IMR-90 (cell line): ENCODE measurements around the gene ERC2. TPM values are rescaled to one million over a fixed set of nuclear protein-coding genes. Genes with fewer than 3 reads are reported as not detected.

ENCODE experiments used
- ATAC-seq: fragments of 200-7000 bp; cut with Tn5 transposase; 2 replicates; pipeline ENCODE4 v1.9.1; 2020; ENCODE audit warnings: low read depth, mild to moderate bottlenecking, moderate library complexity
- BruUV-seq: library from RNA; stranded (reverse); fragments of 400-500 nt; replicated peaks from 2 replicates; lab custom pipeline; 2021; lab: Mats Ljungman, UMichigan
- CTCF ChIA-PET: fragments of 300-600 bp; formaldehyde crosslinking; extraction: SDS; loops from one replicate; lab custom pipeline; 2021; ENCODE audit warnings: antibody characterized with exemption; lab: Yijun Ruan, JAX
- POLR2A ChIA-PET: fragments of 300-600 bp; sonication (Branson Sonifier 250); formaldehyde crosslinking; loops from one replicate; lab custom pipeline; 2022; ENCODE audit warnings: antibody characterized with exemption; ENCODE audit not compliant: unreplicated experiment; lab: Charles Lee
- DNase-seq: peaks from one replicate; pipeline ENCODE4 v3.0.0; 2013
- H2AFZ ChIP-seq: replicated peaks from 2 replicates; pipeline ENCODE3; 2013; ENCODE audit warnings: low read length, mild to moderate bottlenecking; ENCODE audit not compliant: poor library complexity
- H2AK5ac ChIP-seq: 2 replicates; pipeline ENCODE4 v1.6.1; 2013; ENCODE audit warnings: low read depth, low read length, inconsistent platforms
- H2AK9ac ChIP-seq: replicated peaks from 2 replicates; pipeline ENCODE3; 2013; ENCODE audit warnings: mild to moderate bottlenecking, low read depth, low read length, moderate library complexity; ENCODE audit not compliant: poor library complexity
- H2BK120ac ChIP-seq: 2 replicates; pipeline ENCODE4 v1.6.1; 2013; ENCODE audit warnings: low read depth, low read length, inconsistent platforms
- H2BK15ac ChIP-seq: 3 replicates; pipeline ENCODE4 v1.6.1; 2013; ENCODE audit warnings: low read depth, low read length, inconsistent platforms
- H2BK20ac ChIP-seq: 2 replicates; pipeline ENCODE4 v1.6.1; 2013; ENCODE audit warnings: low read depth, mild to moderate bottlenecking, inconsistent platforms, low read length, moderate library complexity
- H2BK5ac ChIP-seq: 2 replicates; pipeline ENCODE4 v1.6.1; 2013; ENCODE audit warnings: mild to moderate bottlenecking, low read depth, low read length, inconsistent platforms; ENCODE audit not compliant: poor library complexity, severe bottlenecking
- H3K14ac ChIP-seq: replicated peaks from 2 replicates; pipeline ENCODE4 v1.6.1; 2013; ENCODE audit warnings: low read depth, low read length, inconsistent platforms
- H3K18ac ChIP-seq: 2 replicates; pipeline ENCODE4 v1.6.1; 2013; ENCODE audit warnings: low read depth, low read length, control low read depth
- H3K23ac ChIP-seq: 2 replicates; pipeline ENCODE4 v1.6.1; 2013; ENCODE audit warnings: low read depth, low read length, inconsistent platforms
- H3K27ac ChIP-seq: 2 replicates; pipeline ENCODE4 v1.5.1; 2013; ENCODE audit warnings: mild to moderate bottlenecking, control low read depth, low read length; ENCODE audit not compliant: insufficient read depth
- H3K27me3 ChIP-seq: 2 replicates; pipeline ENCODE4 v1.6.1; 2013; ENCODE audit warnings: low read length; ENCODE audit not compliant: control insufficient read depth, insufficient read depth
- H3K36me3 ChIP-seq: 2 replicates; pipeline ENCODE4 v1.6.1; 2013; ENCODE audit warnings: low read length, mixed read lengths; ENCODE audit not compliant: control insufficient read depth, insufficient read depth
- H3K4ac ChIP-seq: 2 replicates; pipeline ENCODE4 v1.6.1; 2013; ENCODE audit warnings: low read depth, low read length, inconsistent platforms
- H3K4me1 ChIP-seq: 2 replicates; pipeline ENCODE4 v1.6.1; 2013; ENCODE audit warnings: low read length, mixed read lengths; ENCODE audit not compliant: control insufficient read depth, insufficient read depth
- H3K4me2 ChIP-seq: 2 replicates; pipeline ENCODE4 v1.6.1; 2013; ENCODE audit warnings: low read depth, mild to moderate bottlenecking, control low read depth, low read length, moderate library complexity
- H3K4me3 ChIP-seq: 2 replicates; pipeline ENCODE4 v1.5.1; 2013; ENCODE audit warnings: low read depth, mild to moderate bottlenecking, control low read depth, low read length, moderate library complexity; ENCODE audit not compliant: insufficient read depth
- H3K56ac ChIP-seq: 2 replicates; pipeline ENCODE4 v1.6.1; 2013; ENCODE audit warnings: low read length, inconsistent platforms; ENCODE audit not compliant: insufficient read depth; ENCODE audit errors: extremely low read depth
- H3K79me1 ChIP-seq, 2 experiments: 2 replicates each; pipeline ENCODE4 v1.6.1; 2013; ENCODE audit warnings: low read length in 2 of 2, inconsistent platforms in 1 of 2, low read depth in 1 of 2
- H3K9ac ChIP-seq: 2 replicates; pipeline ENCODE4 v1.6.1; 2013; ENCODE audit warnings: low read depth, low read length, control low read depth
- H3K9me1 ChIP-seq: 2 replicates; pipeline ENCODE4 v1.6.1; 2013; ENCODE audit warnings: low read length, inconsistent platforms; ENCODE audit not compliant: insufficient read depth
- H3K9me3 ChIP-seq: 2 replicates; pipeline ENCODE4 v1.6.1; 2013; ENCODE audit warnings: low read length; ENCODE audit not compliant: control insufficient read depth, insufficient read depth
- H4K20me1 ChIP-seq: 2 replicates; pipeline ENCODE4 v1.6.1; 2013; ENCODE audit warnings: low read length, inconsistent platforms; ENCODE audit not compliant: insufficient read depth
- H4K5ac ChIP-seq: 2 replicates; pipeline ENCODE4 v1.6.1; 2013; ENCODE audit warnings: mild to moderate bottlenecking, low read depth, low read length, control low read depth
- H4K8ac ChIP-seq, 2 experiments: 2 replicates each; pipeline ENCODE4 v1.6.1; 2013; ENCODE audit warnings: low read depth in 2 of 2, low read length in 2 of 2, control low read depth in 1 of 2, inconsistent platforms in 1 of 2
- H4K91ac ChIP-seq: 2 replicates; pipeline ENCODE4 v1.6.1; 2013; ENCODE audit warnings: low read depth, low read length, inconsistent platforms; ENCODE audit not compliant: insufficient read depth
- CHD1 ChIP-seq: IDR thresholded peaks from 2 replicates; pipeline ENCODE4 v1.6.1; 2012; ENCODE audit warnings: low read depth, low read length, improper control_type of control experiment
- FOS ChIP-seq: fragments of 150-350 bp; IDR thresholded peaks from 2 replicates; pipeline ENCODE4 v1.6.1; 2016; ENCODE audit warnings: low read depth, low read length
- MAZ ChIP-seq: IDR thresholded peaks from 2 replicates; pipeline ENCODE4 v1.6.1; 2012; ENCODE audit warnings: low read depth, mild to moderate bottlenecking, low read length, improper control_type of control experiment, moderate library complexity, borderline replicate concordance
- POLR2A ChIP-seq: IDR thresholded peaks from 2 replicates; pipeline ENCODE4 v1.6.1; 2012; ENCODE audit warnings: mild to moderate bottlenecking, low read depth, low read length
- WGBS, 2 experiments: methylation state at CpG; one replicate each; pipeline versions ENCODE4 v1.1.5 to v1.1.7; 2013; ENCODE audit warnings: missing lambda C conversion rate in 2 of 2; ENCODE audit not compliant: insufficient read length in 1 of 2; ENCODE audit errors: extremely low coverage in 2 of 2; 5-methylcytosine and 5-hydroxymethylcytosine counted together
- dilution Hi-C: fragments of 300-500 bp; cut with HindIII; formaldehyde crosslinking; loops from one replicate; pipeline ENCODE4 v1.14.3; 2018; ENCODE audit warnings: low sequenced_read_pairs; ENCODE audit not compliant: unreplicated experiment
- in situ Hi-C: fragments of 300-500 bp; cut with MboI; formaldehyde crosslinking; loops from 3 replicates; pipeline ENCODE4 v1.14.3; 2019; ENCODE audit warnings: low sequenced_read_pairs, inconsistent platforms, mixed read lengths
- intact Hi-C: fragments of 100-400 bp; cut with micrococcal nuclease; formaldehyde crosslinking; loops from 2 replicates; pipeline ENCODE4 v1.10.0; 2022
- polyA plus RNA-seq, 3 experiments: library from polyadenylated mRNA; depleted of rRNA; stranded (reverse); fragments of >200 nt; gene quantifications; 2 replicates each; pipeline ENCODE4 v1.2.3, GENCODE V29; 2012; ENCODE audit warnings: low replicate concordance in 1 of 3
- total RNA-seq: library from RNA; depleted of rRNA; stranded (reverse); fragments of >200 nt; gene quantifications from 2 replicates; pipeline ENCODE4 v1.2.3, GENCODE V29; 2012

The ERC2 gene
- total and polyA plus RNA-seq, 2 of the 4 experiments (the other 2 are of a cell fraction) = 0.17 to 0.18 TPM

DNA sequence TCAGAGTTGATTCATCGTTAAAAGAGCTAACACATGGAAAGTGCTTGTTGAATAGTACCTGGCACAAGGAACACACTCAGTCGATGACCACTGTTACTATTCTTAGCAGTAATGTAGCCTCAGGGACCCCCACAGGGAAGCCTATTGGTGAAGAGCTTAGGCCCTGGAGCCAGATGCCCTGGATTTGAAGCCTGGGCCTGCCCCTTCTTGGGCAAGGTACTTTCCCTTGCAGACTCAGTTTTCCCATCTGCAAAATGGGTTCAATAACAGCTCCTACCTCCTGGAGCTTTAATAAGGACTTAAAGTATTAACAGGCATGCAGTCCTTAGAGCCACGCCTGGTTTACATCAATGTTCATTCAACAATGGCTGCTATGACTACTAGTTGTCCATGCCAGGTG lies 884.2 kb downstream of the ERC2 start:
- Histone ChIP-seq H3K4me1 (peaks cover 7% of the 10 kb centered on the region), H2BK20ac (no peak overlapping the region), H2AFZ (no peak overlapping the region), H3K23ac (no peak overlapping the region), H4K91ac (no peak overlapping the region), H3K4me3 (no peak overlapping the region), H2BK120ac (no peak overlapping the region), H3K79me1 (no peaks in the 10 kb centered on the region), H4K5ac (no peak overlapping the region), H3K18ac (no peak overlapping the region), H3K4me2 (no peak overlapping the region), H2BK15ac (no peak overlapping the region), H2AK5ac (no peak overlapping the region), H3K9me3 (no peaks in the 10 kb centered on the region), H3K27me3 (peaks cover 4% of the 10 kb centered on the region), H4K20me1 (no peaks in the 10 kb centered on the region), H3K9ac (no peak overlapping the region), H3K27ac (no peak overlapping the region), H3K36me3 (no peaks in the 10 kb centered on the region), H3K14ac (no peak overlapping the region), H4K8ac (no peak overlapping the region), H3K56ac (no peak overlapping the region), H2AK9ac (no peak overlapping the region), H3K9me1 (no peaks in the 10 kb centered on the region), H2BK5ac (no peak overlapping the region), H3K4ac (no peak overlapping the region)
- BruUV-seq = no TSS peak
- ChIA-PET CTCF (no interaction called here), POLR2A (no interaction called here)
- DNase-seq (no peak), ATAC-seq (no peak)
- no peak for TF ChIP-seq FOS
- no peak for TF ChIP-seq POLR2A
- TF ChIP-seq CHD1 = no peak
- no peak for TF ChIP-seq MAZ
- WGBS, 2 experiments = 86% methylated on average over 1 of the region's 3 CpGs; no CpG with 5 or more reads in 1 of the 2 experiments
- in situ Hi-C loops (no loop called here), intact Hi-C loops (no loop called here), dilution Hi-C loops (no loop called here)
